ENCODE measurements around the gene ASTN1.
"Not testable (repeated sequence)": the region's sequence is repeated elsewhere in the genome, so short reads cannot be mapped to it uniquely, and the experiment has no call there.

Gene ASTN1

DNA sequence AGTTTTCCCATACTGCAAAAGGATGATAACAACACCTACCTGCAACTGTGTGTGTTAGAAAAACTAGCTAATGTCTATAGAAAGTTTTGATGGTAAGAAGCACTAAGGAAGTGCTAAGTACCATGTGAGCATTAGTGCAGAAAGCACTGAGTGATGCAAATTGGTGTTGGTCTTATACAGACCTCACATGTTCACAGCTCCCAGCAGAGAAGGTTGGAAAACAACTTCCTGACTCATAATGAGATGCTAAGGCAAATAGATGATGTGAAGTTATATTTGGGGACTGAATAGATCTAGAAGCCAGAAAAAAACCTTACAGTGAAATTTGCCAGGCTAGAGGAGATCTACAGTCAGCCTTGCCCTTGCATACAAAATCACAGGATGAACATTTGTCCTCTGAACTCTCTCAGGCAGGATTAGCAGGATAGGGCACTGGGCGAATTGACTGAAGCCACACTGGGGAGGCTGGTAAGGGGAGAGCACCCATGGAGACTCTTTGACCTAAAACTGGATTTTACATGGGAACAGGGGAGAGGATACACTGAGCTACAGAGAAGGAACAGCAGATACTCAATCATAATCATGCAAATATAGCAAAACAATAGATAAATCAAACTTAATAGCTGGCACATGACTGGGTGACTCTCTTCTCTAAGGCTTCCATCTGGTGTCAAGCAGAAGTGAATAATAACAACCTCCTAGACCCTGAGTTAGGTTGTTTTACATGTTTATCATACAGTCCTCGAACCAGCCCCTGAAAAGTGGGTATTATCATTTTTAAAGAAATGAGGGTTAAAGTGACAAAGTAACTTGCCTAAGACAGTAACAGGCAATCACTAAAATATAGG, 61.3 kb downstream of the ASTN1 start:
- no peak for DNase-seq

DNA sequence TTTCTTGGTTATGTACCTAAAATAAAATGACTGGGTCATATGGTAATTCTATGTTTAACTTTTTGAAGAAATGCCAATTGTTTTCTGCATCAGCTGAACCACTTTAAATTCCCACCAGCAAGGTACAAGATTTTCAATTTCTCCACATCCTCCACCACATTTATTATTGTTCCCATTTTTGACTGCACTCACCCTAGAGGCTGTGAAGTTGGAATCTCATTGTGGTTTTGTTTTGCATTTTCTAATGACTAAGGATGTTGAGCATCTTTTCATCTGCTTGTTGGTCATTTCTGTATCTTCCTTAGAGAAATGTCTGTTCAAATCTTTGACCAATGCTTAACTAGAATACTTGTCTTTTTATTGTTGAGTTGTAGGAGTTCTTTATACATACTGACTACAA, 72.5 kb downstream of the ASTN1 start:
- DNase-seq, result no peak

DNA sequence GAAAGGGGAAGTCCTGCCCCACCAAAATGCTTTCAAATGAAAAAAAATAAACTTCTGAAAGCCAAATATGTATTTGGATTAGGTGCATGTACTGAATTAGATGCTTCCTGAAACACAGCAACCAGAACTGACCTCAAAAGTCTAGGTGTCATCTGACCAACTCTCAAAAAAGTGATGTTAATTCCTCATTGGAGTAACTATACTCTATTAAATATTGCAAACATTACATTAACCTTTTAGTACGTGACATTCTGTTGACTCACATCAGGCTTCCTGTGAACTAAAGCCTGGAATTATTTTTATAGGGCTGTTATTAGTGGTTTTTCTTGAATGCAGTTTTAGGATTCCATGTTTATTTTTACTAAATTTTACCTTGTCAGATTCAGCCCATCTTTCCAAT, 73.5 kb downstream of the ASTN1 start:
- DNase-seq, result no peak

DNA sequence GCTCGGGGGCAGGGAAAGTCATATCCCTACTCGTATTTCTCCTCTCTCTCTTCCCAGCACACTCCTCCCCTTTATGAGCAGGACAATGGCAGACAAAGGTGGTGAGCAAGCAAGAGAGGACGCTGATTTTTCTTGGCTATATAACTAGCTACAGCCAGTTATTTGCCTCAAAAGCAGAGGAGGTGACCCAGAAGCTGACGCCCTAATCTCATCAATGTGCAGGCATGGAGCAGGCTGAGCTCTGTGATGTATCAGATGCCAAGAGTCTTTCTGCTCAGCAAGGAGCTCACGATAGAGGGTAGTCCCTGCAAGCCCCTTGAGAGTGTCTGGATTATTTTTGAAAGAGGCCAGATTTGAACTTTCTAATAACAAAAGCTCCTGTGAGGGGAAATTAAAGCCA, 75.5 kb downstream of the ASTN1 start:
- no peak for DNase-seq

DNA sequence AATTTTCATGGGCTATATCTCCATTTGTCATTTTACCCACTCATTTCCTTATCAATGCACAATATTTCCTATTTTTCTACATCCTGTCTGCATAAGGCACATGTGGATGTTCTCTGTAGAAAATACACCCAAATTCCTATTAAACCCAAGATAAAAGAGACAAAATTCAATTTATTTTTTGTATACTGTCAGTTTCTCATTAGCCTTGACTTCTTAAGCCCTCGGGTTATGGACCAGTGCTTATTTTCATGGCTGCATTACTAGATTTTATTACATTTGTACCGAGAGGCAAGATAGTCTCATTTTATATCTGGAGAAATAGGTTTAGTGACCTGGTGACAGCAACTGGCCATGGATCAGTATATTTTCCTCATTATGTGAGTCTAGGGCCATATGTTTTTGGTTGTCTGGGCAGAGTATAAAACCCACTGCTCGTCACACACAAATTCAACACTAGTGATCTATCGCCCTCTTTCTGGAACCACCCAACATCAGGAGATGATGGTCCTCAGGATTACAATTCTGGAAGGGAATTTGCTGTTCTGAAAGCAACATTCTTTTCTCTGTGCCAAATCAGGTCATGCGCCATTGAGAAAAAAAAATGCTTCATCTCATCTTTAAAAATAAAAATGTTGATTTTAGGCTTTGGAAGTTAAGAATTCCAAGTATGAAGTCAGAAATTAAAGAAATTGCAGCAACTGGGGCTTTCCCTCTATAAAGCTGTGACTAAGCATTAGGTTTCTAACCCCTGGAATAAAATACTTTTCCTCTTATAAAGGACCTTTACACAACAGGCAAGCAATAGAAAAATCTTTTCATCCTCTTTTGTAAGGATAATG, 81.4 kb downstream of the ASTN1 start:
- DNase-seq, result no peak

DNA sequence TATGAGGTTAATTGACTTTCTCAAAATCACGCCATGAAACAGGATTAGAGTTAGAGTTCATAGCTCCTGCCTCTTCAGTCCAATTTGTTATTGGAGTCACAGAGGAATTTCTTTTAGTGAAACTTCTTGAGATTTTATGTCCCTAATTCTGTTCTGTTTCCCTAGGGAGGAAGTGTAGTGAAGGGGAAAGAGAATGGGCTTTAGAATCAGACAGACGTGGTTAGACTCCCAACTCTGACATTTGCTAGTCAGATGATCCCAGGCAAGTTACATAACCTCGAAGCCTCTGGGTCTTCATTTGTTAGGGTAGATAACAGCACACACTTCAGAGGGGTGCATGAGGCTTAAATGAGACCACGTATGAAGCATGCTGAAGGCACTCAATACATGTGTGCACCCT, 83.9 kb downstream of the ASTN1 start:
- no peak for DNase-seq

DNA sequence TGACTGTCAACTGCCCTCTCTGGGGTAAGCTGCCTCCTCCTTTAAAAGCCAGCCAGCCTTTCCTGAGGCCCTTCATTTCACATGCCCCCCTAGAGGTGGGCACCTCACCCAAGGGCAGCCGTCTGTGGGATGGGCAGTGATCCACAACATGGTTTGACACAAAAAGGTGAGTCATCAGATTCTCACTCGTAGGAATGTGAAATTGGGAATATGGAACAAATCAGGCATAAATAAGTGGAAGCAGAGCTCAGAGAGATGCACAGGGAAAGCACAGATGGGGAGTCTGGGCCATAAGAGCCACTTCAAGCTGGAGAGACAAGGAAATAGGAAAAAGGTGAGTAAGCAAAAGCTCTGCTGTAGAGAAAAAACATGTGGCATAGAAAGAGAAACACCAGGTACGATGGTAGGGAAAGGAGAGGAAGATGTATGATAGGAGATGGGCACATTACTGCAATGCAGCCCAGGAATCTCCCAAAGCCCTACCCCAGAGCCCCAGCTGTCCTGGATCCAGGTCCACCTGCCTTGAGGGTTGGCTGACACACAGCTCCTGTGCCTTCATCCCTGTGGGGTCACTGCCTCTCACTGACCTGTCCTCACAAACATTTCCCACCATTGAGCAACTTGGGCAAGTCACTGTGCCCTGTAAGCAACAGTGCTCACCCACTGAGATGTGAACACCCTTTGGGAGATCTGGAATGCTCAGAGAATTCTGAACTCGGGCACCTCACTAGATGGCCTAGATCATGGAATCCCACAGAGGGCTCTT, 86.6 kb downstream of the ASTN1 start:
- DNase-seq, result no peak

DNA sequence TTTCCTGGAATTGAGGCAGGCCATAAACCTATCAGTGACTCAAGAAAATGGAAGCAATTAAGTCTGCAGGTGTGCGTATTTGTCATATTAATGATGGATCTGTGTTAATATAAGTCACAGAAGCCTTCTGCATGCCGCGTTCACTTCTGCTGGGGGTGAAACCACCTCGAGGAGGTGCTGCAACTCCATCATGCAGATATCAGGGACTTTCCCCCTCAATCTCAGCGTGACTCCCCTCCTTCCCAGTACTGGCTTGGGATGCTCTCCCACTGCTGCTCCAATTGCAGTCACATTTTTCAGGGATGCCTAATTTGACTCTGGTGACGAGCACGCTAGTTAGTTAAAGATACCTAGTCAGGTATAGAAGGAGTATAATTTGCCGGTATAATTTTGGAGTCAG, 87.5 kb downstream of the ASTN1 start:
- no peak for DNase-seq

DNA sequence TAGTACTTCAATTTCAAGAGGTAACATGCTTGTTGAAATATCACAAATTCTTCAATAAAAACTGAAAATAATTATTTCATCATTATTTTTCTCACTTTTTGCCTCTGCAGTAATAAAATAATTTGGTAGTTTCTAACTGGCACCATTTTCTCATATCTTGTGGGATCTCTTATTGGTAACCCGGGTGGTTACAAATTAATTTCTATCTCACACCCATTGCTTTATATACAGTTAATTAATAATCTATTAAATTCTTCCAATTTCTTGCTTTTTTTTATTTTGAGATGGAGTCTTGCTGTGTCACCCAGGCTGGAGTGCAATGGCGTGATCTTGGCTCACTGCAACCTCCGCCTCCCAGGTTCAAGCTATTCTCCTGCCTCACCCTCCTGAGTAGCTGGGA, 89.7 kb downstream of the ASTN1 start:
- not testable (repeated sequence) for DNase-seq

DNA sequence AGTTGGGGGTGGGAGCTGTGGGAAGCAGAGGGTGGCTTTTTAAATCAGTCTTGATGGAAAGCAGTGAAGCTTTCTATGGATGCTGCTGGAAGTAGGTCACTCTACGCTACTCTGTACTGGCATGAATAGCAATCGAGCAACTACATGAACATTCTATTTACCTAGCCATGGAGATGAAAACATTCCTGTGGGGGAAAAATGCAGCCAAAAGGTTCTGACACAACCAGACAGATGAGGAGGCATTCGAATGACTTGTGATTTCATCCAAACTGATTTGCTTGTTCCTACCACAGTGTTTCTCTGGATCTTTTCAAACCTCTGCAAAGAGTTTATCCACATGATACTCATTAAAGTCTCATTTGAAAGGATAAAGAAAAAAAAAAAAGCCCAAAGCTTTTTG, 95.0 kb downstream of the ASTN1 start:
- no peak for DNase-seq

DNA sequence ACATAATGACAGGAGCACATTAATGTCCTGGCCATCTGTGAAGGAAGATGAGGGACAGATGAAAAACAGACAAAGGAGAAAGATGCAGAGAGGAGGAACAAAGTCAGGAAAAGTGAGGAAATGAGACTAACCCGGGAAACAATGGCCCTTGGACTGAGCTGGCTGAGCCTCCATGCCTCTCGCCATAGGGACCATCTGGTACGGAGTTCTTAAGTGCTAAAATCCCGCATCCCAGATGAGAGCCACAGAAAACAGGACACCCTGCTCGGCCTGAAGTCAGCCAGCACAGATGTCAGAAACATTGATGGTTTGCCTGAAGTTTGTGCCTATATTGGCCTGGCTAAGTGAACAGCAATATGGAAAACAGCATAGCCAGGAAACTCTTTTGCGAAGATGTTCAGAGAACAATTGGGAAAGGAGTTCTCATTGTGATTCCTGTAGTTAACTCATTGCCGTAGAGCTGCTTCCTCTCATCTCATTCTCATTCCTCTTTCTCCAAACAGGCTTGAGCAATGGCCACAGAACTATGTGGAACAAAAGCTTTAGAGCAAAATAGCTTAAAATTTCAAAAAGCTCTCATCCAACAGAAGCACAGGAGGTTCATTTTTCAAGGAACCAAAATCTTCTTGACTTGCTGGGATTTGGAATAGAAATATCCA, 96.6 kb downstream of the ASTN1 start:
- no peak for DNase-seq

DNA sequence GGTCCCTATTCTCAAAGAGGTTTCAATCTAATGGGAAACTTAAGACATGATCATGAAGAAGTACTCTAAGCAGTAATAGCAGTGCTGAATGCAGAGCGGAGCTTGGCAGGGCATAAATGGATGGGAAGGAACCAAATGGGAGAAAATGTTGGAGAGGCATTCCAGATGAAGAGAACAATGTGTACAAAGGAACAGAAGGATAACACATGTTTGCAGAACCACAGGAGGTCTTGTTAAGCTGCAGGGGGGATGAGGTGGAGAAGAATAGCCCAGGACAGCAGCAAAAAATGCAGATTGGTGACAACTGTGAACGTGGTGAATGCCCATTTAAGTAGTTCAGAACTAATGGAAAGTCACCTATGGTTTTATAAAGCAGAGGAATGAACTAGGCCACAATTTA, 99.1 kb downstream of the ASTN1 start:
- DNase-seq, result no peak

DNA sequence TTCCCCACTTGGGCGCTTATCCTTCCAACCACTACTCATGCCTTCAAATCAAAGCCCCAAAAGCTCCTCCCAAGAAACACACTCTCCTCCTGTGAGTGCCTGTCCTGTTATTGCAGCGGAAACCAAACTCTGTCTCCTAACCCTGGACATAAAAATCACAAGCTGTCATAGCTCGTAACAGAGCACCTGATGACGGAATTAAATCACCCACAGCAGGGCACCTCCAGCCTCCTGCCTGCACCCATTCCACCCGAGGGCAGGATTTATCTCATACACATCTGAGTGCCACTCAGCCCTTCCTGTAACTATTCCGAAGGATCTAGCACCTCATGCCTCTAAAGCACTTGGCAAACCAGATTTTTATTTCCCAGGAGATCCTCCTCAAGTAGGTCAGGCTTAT, 100.9 kb downstream of the ASTN1 start:
- DNase-seq, result no peak

DNA sequence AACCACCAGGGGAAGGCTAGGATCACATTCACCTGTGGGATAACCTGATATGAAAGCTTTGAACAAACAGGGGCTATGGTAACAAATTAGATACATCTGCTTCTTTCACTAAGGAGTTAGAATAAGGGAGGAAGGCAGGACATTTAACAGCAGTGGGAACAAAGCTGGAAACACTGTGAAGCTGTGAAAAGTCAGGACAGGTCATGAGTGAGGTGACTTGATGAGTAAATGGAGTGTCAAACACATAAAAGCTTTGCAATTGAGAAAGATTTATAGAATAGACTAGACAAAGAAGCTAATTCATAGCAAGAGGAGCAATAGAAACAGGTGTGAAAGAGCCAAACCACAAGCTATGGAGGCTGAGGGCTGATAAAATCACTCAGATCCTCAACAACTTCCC, 110.0 kb downstream of the ASTN1 start:
- no peak for DNase-seq

DNA sequence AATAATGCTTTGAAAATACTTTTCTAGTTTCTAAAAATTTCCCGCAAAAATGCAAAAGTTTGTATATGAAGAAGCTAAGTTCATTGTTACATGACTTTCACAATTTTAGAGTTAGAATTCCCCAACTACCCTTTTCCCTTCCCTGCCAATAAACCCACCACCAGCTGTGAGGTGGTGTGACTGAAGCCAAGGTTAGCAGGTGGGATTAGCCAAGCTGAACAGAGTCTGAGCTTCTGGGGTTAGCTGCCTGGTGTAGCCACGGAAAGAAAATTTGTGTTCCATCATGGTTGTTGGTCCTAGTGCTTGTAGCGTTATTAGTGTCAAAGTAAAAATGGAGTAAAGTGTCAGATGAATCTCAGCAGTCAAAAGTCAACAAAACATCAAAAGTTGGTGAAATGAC, 110.9 kb downstream of the ASTN1 start:
- DNase-seq, result no peak

DNA sequence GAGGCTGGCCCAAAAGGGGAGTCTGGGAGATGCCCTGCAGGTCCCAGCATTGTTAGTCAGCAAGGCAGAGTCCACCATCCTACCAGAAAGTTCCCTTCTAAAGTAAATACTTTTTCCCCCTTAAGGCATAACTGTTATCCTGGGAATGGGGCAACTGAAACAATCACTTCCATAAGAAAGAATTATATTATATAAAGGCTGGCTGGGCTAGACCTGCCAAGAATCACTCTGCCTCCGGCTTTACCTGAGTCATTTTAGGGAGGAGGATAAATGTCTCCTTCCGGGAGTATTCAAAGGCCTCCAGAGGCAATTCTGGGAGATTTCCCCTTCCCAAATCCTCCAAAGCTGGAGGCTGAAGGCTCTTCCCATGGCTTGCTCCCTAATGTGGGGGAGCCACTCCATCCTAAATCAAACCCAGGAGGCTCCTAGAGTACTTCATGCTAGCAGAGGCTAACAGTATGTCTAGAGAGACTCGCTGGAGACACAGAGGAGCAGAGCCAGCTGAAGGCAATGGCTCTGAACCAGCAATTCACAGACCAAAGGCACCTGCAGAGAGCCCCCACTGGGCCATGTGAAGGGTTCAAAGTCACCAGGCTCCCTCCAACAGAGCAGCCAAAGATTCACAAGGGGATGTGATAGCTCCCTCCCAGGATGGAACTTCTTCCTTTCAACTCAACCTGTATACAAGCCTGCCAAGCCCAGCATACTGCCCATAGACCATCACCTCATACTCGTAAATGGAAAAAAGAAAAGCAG, 116.0 kb downstream of the ASTN1 start:
- no peak for DNase-seq

DNA sequence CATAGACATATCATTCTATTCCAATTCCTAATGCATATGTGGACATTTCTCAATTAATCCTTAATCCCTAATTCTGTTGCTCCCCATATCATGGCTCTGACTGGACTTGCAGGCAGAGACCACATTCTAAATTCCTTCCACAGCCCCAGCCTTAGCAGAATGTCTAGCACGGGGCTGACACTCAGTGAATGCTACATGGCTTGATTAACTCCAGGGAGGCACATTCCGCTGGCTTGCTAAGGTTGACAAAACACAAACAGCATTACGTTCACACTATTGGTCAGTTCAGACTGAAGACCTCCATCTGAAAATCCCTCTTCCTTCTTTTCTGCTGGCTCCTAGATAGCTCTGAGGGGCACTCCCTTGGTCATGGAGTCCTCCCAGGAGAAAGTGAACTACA, 119.4 kb downstream of the ASTN1 start:
- no peak for DNase-seq

DNA sequence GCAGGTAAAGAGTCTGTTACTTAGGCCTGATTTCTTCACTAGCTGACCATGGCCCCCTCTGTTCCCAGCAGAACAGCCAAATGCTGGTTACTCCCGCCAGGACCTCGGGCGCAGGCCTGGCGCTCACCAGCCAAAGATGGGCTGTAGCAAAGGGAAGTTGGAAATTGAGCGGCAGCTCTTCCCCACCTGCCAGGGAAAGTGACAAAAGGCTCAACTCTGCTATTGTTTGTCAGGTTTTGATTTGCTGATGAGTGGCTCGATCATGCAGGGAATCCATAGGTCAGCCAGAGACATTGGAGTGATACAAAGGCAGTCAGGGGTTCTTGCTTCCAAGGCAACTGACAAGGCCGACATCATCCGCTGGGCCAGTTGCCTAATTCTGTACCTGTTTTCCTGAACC, 120.1 kb downstream of the ASTN1 start:
- DNase-seq, result no peak

DNA sequence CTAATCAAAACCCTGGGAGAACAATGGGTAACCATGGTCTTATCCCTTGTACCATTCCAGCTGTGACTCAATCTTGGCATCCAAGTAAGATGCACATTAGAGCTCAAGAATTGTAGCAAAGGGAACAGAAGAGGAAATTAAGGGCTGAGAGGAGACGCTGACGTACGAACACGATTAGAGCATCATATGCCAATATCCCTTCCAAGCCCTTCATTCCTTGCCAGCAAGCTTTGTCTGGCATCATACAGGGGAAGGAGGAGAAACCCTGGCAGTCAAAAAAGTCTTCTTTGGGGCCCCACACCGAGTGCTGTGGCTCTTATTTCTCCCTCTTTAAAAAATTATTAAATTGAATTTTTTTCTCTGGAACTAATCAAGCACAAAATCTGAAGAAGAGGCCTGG, 120.9 kb downstream of the ASTN1 start:
- no peak for DNase-seq

DNA sequence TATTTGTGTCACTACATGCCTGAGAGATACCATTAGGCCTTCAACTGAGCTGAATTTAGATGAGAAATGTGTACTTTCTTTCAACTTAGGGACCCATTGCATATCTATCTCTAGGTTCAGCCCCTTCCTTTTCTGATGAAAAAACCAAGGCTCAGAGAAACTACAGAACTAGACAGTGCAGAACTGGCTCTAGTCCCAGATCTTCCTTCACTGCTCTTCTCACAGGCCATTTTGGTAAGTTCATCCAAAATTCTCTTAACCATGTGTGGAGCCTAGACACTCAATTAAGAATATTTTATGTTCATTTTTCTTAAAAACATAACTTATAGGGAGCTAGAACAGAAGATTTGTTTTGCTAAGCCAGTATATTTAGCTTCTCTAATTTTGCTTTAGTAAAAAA, 128.9 kb downstream of the ASTN1 start:
- DNase-seq, result no peak

DNA sequence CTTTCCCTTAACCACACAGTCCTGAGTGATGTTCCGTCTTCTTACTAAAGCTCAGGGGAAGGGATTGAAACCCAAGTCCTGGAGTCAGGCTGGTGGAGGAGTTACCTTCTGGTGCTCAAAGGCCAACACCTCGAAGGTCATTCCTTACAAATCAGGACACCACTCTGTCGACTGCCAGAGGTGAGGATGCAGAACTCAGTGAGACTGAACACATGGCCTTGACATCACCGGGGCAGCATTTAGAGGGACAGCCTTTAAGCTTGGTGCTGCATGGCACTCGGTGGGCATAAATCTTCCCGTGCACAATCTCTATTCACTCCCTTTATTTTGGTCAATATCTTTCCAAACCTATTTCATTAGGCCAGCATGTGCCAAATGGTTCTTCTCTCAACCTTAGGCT, 130.9 kb downstream of the ASTN1 start:
- no peak for DNase-seq

DNA sequence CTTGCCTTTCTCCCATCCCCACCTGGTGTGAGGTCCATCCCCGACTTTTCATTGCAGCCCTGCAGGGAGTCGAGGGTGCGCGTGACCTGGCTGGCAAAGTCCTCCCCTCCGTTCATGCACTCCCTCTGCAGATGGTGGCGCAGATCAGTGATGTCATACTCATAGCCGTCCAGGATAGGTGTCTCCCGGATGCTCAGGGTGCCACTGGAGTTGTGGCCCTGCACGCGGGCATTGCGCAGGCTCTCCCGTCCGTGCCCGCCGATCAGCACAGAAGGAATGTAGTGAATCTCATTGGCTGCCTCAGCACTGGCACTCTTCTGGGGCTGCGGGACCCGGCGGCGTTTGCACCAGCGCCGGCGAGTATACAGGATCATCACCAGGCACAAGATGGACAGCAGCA, 132.1 kb downstream of the ASTN1 start:
- no peak for DNase-seq

All from T1000 (cell line).